K562 (cell line): ENCODE results near the gene LMCD1. TPM values are rescaled to one million over a fixed set of nuclear protein-coding genes. Genes with fewer than 3 reads are reported as not detected.
A peak's percentile ranks its signal among the peaks of the same experiment; 100 is the strongest.

Experiments used
- ATAC-seq: fragments of 200-7000 bp; cut with Tn5 transposase; 3 replicates; pipeline ENCODE4 v1.9.1; 2020; ENCODE audit warnings: moderate library complexity
- BruUV-seq: library from RNA; stranded (reverse); fragments of 400-500 nt; replicated peaks from 2 replicates; lab custom pipeline; 2021; lab: Mats Ljungman, UMichigan
- CTCF ChIA-PET: fragments of 300-600 bp; formaldehyde crosslinking; extraction: SDS; loops from one replicate; lab custom pipeline; 2021; ENCODE audit warnings: low intra/inter-chr PET ratio; lab: Yijun Ruan, JAX
- POLR2A ChIA-PET: fragments of 300-600, 350-650 bp; sonication (Branson Sonifier 250); formaldehyde crosslinking; extraction: SDS; loops from one replicate; lab custom pipeline; 2021; ENCODE audit warnings: antibody characterized with exemption, inconsistent platforms; lab: Yijun Ruan, JAX
- DNase-seq, 4 experiments: peaks; one replicate each; pipeline versions ENCODE4 v3.0.0 to v3.0.0-alpha.2; 2011 to 2018; ENCODE audit warnings: low spot score in 3 of 4, mixed read lengths in 3 of 4; ENCODE audit errors: extremely low read depth in 1 of 4
- FAIRE-seq: peaks from 2 replicates; lab custom pipeline; 2011; peaks lifted over from hg19 to GRCh38; lab: Jason Lieb, UNC
- H2AFZ ChIP-seq: 2 replicates; pipeline ENCODE4 v1.6.0; 2011; ENCODE audit warnings: low read depth, low read length, control low read depth, inconsistent platforms
- H3K27ac ChIP-seq: fragments of 200-600 bp; 3 replicates; pipeline ENCODE4 v1.8.0; 2011; ENCODE audit warnings: low read depth, mild to moderate bottlenecking, control low read depth, inconsistent platforms, low read length, moderate library complexity, mixed read lengths; ENCODE audit errors: extremely low read depth
- H3K27me3 ChIP-seq, 2 experiments: fragments of 300-600 bp in 1 of 2; 2 replicates in 1 of 2; 3 replicates in 1 of 2; pipeline versions ENCODE4 v1.6.0 to v1.8.0; 2011; ENCODE audit warnings: inconsistent platforms in 2 of 2, low read length in 2 of 2, mild to moderate bottlenecking in 1 of 2, mixed read lengths in 1 of 2, moderate library complexity in 1 of 2; ENCODE audit not compliant: control insufficient read depth in 2 of 2, insufficient read depth in 2 of 2
- H3K36me3 ChIP-seq: fragments of 300-600 bp; 3 replicates; pipeline ENCODE4 v1.8.0; 2011; ENCODE audit warnings: mild to moderate bottlenecking, low read length, inconsistent platforms; ENCODE audit not compliant: control insufficient read depth, insufficient read depth
- H3K4me1 ChIP-seq, 2 experiments: fragments of 200-600 bp in 1 of 2; replicated peaks in 1 of 2; 2 replicates in 1 of 2; 3 replicates in 1 of 2; pipeline versions ENCODE4 v1.5.1 to v1.8.0; 2011; ENCODE audit warnings: inconsistent platforms in 2 of 2, low read length in 2 of 2, mild to moderate bottlenecking in 1 of 2, mixed read lengths in 1 of 2, moderate library complexity in 1 of 2; ENCODE audit not compliant: control insufficient read depth in 2 of 2, insufficient read depth in 2 of 2
- H3K4me2 ChIP-seq: 2 replicates; pipeline ENCODE4 v1.6.1; 2011; ENCODE audit warnings: low read length, control low read depth, inconsistent platforms, mixed read lengths; ENCODE audit not compliant: insufficient read depth
- H3K4me3 ChIP-seq: fragments of 200-600 bp; sonication (generic), shearing (Covaris generic); 2 replicates; pipeline ENCODE4 v1.5.1; 2016; ENCODE audit warnings: control low read depth, inconsistent platforms
- H3K79me2 ChIP-seq: fragments of 200-600 bp; 3 replicates; pipeline ENCODE4 v1.8.0; 2011; ENCODE audit warnings: low read length, inconsistent platforms; ENCODE audit not compliant: control insufficient read depth, insufficient read depth
- H3K9ac ChIP-seq, 2 experiments: 2 replicates each; pipeline versions ENCODE4 v1.6.0 to v1.6.1; 2011; ENCODE audit warnings: low read depth in 2 of 2, low read length in 2 of 2, control low read depth in 1 of 2, inconsistent platforms in 1 of 2, mild to moderate bottlenecking in 1 of 2, mixed read lengths in 1 of 2; ENCODE audit not compliant: insufficient read depth in 1 of 2
- H3K9me1 ChIP-seq: one replicate; pipeline ENCODE4 v1.6.0; 2011; ENCODE audit warnings: inconsistent platforms, mild to moderate bottlenecking, low read length, moderate library complexity; ENCODE audit not compliant: control insufficient read depth, insufficient read depth
- H3K9me3 ChIP-seq: replicated peaks from 2 replicates; pipeline ENCODE4 v1.5.1; 2011; ENCODE audit warnings: low read depth, low read length, inconsistent platforms; ENCODE audit not compliant: control insufficient read depth, insufficient read depth
- H4K20me1 ChIP-seq: replicated peaks from 2 replicates; pipeline ENCODE4 v1.6.1; 2011; ENCODE audit warnings: low read length, inconsistent platforms, mixed read lengths; ENCODE audit not compliant: control insufficient read depth, insufficient read depth
- DNMT1 ChIP-seq: fragments of 450-650 bp; IDR thresholded peaks from 2 replicates; pipeline ENCODE4 v1.6.1; 2016; ENCODE audit warnings: antibody characterized with exemption, mild to moderate bottlenecking
- GTF2A2 ChIP-seq: IDR thresholded peaks from 2 replicates; pipeline ENCODE4 v1.6.1; 2016; ENCODE audit warnings: mild to moderate bottlenecking, missing genetic modification characterization, missing compliant biosample characterization
- GTF2E2 ChIP-seq: fragments of 200-800 bp; sonication (Bioruptor generic); IDR thresholded peaks from 2 replicates; pipeline ENCODE4 v1.6.1; 2016; ENCODE audit warnings: missing genetic modification characterization, missing compliant biosample characterization
- MITF ChIP-seq: IDR thresholded peaks from 2 replicates; pipeline ENCODE4 v1.6.1; 2014; ENCODE audit warnings: antibody characterized with exemption
- NCOR1 ChIP-seq: fragments of 450-650 bp; IDR thresholded peaks from 2 replicates; pipeline ENCODE4 v1.6.1; 2016; ENCODE audit warnings: mild to moderate bottlenecking, moderate library complexity
- ZNF668 ChIP-seq: fragments of 250-450 bp; sonication (Bioruptor Pico); IDR thresholded peaks from 2 replicates; pipeline ENCODE4 v1.8.0; 2022; ENCODE audit warnings: mild to moderate bottlenecking, inconsistent platforms
- WGBS: fragments of 100-300 bp; shearing (Covaris generic); methylation state at CpG from one replicate; pipeline ENCODE4 v1.1.6; 2016; ENCODE audit warnings: low coverage, mixed read lengths; ENCODE audit not compliant: insufficient coverage; ENCODE audit errors: missing lambda C conversion rate; 5-methylcytosine and 5-hydroxymethylcytosine counted together
- in situ Hi-C: fragments of 300-500 bp; cut with MboI; formaldehyde crosslinking; loops from 4 replicates; pipeline ENCODE4 v1.15.0; 2018; ENCODE audit warnings: inconsistent platforms, mixed read lengths
- intact Hi-C: fragments of 100-400 bp; cut with micrococcal nuclease; formaldehyde crosslinking; loops from 2 replicates; pipeline ENCODE4 v1.14.2; 2022
- polyA plus RNA-seq, 8 experiments: library from polyadenylated mRNA; depleted of rRNA in 4 of 8; stranded (reverse) in 5 of 8; unstranded in 3 of 8; fragments of >200 nt; fragmentation: Nextera tagmentation in 2 of 8; fragmentation: Illumina TruSeq in 1 of 8; extraction: Ambion mirVana in 2 of 8; extraction: Trizol in 1 of 8; gene quantifications; 2 replicates each; pipeline versions ENCODE4 v1.2.1 to v1.2.3, GENCODE V29; 2011 to 2014; ENCODE audit warnings: inconsistent platforms in 1 of 8, missing spikeins in 1 of 8
- total RNA-seq, 7 experiments: library from RNA; depleted of rRNA in 6 of 7; stranded (reverse); fragments of >200 nt in 6 of 7; fragmentation: Illumina TruSeq in 2 of 7; extraction: Trizol in 2 of 7; gene quantifications; 2 replicates each; pipeline versions ENCODE4 v1.2.1 to v1.2.3, GENCODE V29; 2011 to 2021; ENCODE audit warnings: low replicate concordance in 1 of 7

The LMCD1 gene
- total and polyA plus RNA-seq, 9 of the 15 experiments (the other 6 are each of a cell fraction or from before 2014, with no cell fraction given): 0.60 TPM; not detected in 8

GRCh38 chr3:8500989-8501370 lies 643 bp upstream of the LMCD1 start:
- intact Hi-C loops (no loop called here), in situ Hi-C loops (no loop called here)
- no TSS peak for BruUV-seq
- ChIA-PET POLR2A (interaction anchor here (0.6 to 0.9 kb wide), 5 partner anchors 8 to 817 kb away, joined by 3 read pairs; no protein-coding TSS in a partner anchor), CTCF (no interaction called here)
- ATAC-seq: no peak
- Histone ChIP-seq H2AFZ (peak overlapping the region; percentile 54), H4K20me1 (no peaks in the 10 kb centered on the region), H3K4me2 (no peak overlapping the region), H3K27me3 (0 out of 5 replicates have a peak, but pooled peaks cover 0 to 5% of the 10 kb centered on the region in 2 experiments), H3K9me1 (no peaks in the 10 kb centered on the region), H3K9ac (peak overlapping the region in 1 of 2 experiments; percentile 55; a peak in 1 of 4 replicates), H3K79me2 (no peaks in the 10 kb centered on the region), H3K4me3 (no peak overlapping the region), H3K36me3 (no peaks in the 10 kb centered on the region), H3K9me3 (no peaks in the 10 kb centered on the region), H3K27ac (no peak overlapping the region), H3K4me1 (peaks cover 0 to 7% of the 10 kb centered on the region in 2 experiments; a peak in 2 of 5 replicates)
- WGBS: 8% methylated on average over 6 of the region's 8 CpGs
- DNase-seq: no peak
- TF ChIP-seq MITF: no peak
- TF ChIP-seq GTF2A2 (tag): no peak
- no peak for TF ChIP-seq ZNF668 (CRISPR knock-in tag)
- no peak for TF ChIP-seq NCOR1
- no peak for TF ChIP-seq GTF2E2 (tag)
- no peak for TF ChIP-seq DNMT1
- FAIRE-seq: peak; percentile 29
